HCT116 (cell line): ENCODE measurements around the gene RHEB. TPM values are rescaled to one million over a fixed set of nuclear protein-coding genes. Genes with fewer than 3 reads are reported as not detected.

Experiments used
- ATAC-seq: fragments of 200-7000 bp; cut with Tn5 transposase; 2 replicates; pipeline ENCODE4 v1.9.1; 2020; ENCODE audit warnings: mild to moderate bottlenecking, moderate library complexity
- BruUV-seq: library from RNA; stranded (reverse); fragments of 400-500 nt; replicated peaks from 2 replicates; lab custom pipeline; 2021; lab: Mats Ljungman, UMichigan
- CTCF ChIA-PET: fragments of 300-600 bp; sonication (Branson Sonifier 250); formaldehyde crosslinking; loops from one replicate; lab custom pipeline; 2021; ENCODE audit warnings: antibody characterized with exemption; lab: Charles Lee
- POLR2A ChIA-PET: fragments of 300-600, 350-600 bp; sonication (Branson Sonifier 250); formaldehyde crosslinking; loops from one replicate; lab custom pipeline; 2021; ENCODE audit warnings: antibody characterized with exemption; lab: Charles Lee
- RAD21 ChIA-PET, 2 experiments: fragments of 300-600 bp; sonication (Branson Sonifier 250); formaldehyde crosslinking; loops; one replicate each; lab custom pipeline; 2023; ENCODE audit warnings: low total read pairs in 2 of 2; ENCODE audit not compliant: uncharacterized antibody in 2 of 2, unreplicated experiment in 2 of 2, low non-redundant PET in 1 of 2; lab: Charles Lee
- DNase-seq: peaks from one replicate; pipeline ENCODE4 v3.0.0-alpha.2; 2010; ENCODE audit warnings: low read depth, low spot score
- H2AFZ ChIP-seq: fragments of 200-600 bp; shearing (Covaris generic), sonication (generic); 2 replicates; pipeline ENCODE4 v1.6.1; 2017; ENCODE audit warnings: low read depth, mixed run types, mixed read lengths, antibody characterized with exemption, low read length; ENCODE audit not compliant: poor library complexity, severe bottlenecking
- H3K27ac ChIP-seq: 2 replicates; pipeline ENCODE4 v1.5.1; 2012; ENCODE audit warnings: low read depth, low read length
- H3K27me3 ChIP-seq: fragments of 200-600 bp; sonication (generic); 2 replicates; pipeline ENCODE4 v1.6.1; 2016; ENCODE audit warnings: mixed run types, low read length, mixed read lengths; ENCODE audit not compliant: insufficient read depth
- H3K36me3 ChIP-seq, 2 experiments: fragments of 200-500 bp in 1 of 2; fragments of 200-600 bp in 1 of 2; sonication (Bioruptor generic) in 1 of 2; sonication (generic) in 1 of 2; 2 replicates each; pipeline versions ENCODE4 v1.5.1 to v1.6.1; 2014 to 2016; ENCODE audit warnings: low read length in 2 of 2, inconsistent platforms in 1 of 2, mixed read lengths in 1 of 2, mixed run types in 1 of 2; ENCODE audit not compliant: insufficient read depth in 2 of 2, control insufficient read depth in 1 of 2
- H3K4me1 ChIP-seq, 2 experiments: fragments of 200-600 bp in 1 of 2; sonication (generic) in 1 of 2; 2 replicates each; pipeline versions ENCODE4 v1.5.1 to v1.6.1; 2012 to 2017; ENCODE audit warnings: low read length in 2 of 2, inconsistent platforms in 1 of 2, mild to moderate bottlenecking in 1 of 2, mixed read lengths in 1 of 2, mixed run types in 1 of 2, moderate library complexity in 1 of 2; ENCODE audit not compliant: insufficient read depth in 2 of 2, control insufficient read depth in 1 of 2
- H3K4me2 ChIP-seq: fragments of 200-600 bp; sonication (generic); 2 replicates; pipeline ENCODE4 v1.6.1; 2017; ENCODE audit warnings: mixed run types, low read length, mixed read lengths
- H3K4me3 ChIP-seq, 2 experiments: fragments of 200-600 bp in 1 of 2; sonication (generic) in 1 of 2; replicated peaks in 1 of 2; 2 replicates each; pipeline ENCODE4 v1.5.1; 2011 to 2016; ENCODE audit warnings: low read length in 2 of 2, control low read depth in 1 of 2, low read depth in 1 of 2, mild to moderate bottlenecking in 1 of 2, mixed read lengths in 1 of 2, mixed run types in 1 of 2
- H3K79me2 ChIP-seq: fragments of 200-600 bp; sonication (generic); 2 replicates; pipeline ENCODE4 v1.6.1; 2017; ENCODE audit warnings: mild to moderate bottlenecking, mixed run types, low read length, moderate library complexity, mixed read lengths; ENCODE audit not compliant: insufficient read depth
- H3K9ac ChIP-seq: fragments of 200-600 bp; sonication (generic); 2 replicates; pipeline ENCODE4 v1.6.1; 2016; ENCODE audit warnings: low read length, mixed read lengths
- H3K9me2 ChIP-seq: fragments of 200-600 bp; sonication (generic), shearing (Covaris generic); 2 replicates; pipeline ENCODE4 v1.6.1; 2017; ENCODE audit warnings: mixed run types, mild to moderate bottlenecking, moderate library complexity; ENCODE audit not compliant: insufficient read depth
- H3K9me3 ChIP-seq, 2 experiments: fragments of 200-500 bp in 1 of 2; fragments of 200-600 bp in 1 of 2; sonication (Bioruptor generic) in 1 of 2; sonication (generic) in 1 of 2; 2 replicates each; pipeline ENCODE4 v1.6.1; 2014 to 2017; ENCODE audit warnings: low read length in 2 of 2, mixed read lengths in 2 of 2, inconsistent platforms in 1 of 2, low read depth in 1 of 2, mild to moderate bottlenecking in 1 of 2, mixed run types in 1 of 2, moderate library complexity in 1 of 2; ENCODE audit not compliant: control insufficient read depth in 1 of 2, insufficient read depth in 1 of 2
- H4K20me1 ChIP-seq: fragments of 200-600 bp; sonication (generic), shearing (Covaris generic); 2 replicates; pipeline ENCODE4 v1.6.1; 2017; ENCODE audit warnings: mixed run types, mild to moderate bottlenecking, moderate library complexity; ENCODE audit not compliant: insufficient read depth
- ATF3 ChIP-seq: IDR thresholded peaks from 2 replicates; pipeline ENCODE4 v1.6.1; 2012
- CEBPB ChIP-seq: IDR thresholded peaks from 2 replicates; pipeline ENCODE4 v1.6.1; 2012; ENCODE audit warnings: low read depth
- EGR1 ChIP-seq: IDR thresholded peaks from 2 replicates; pipeline ENCODE4 v1.6.1; 2012; ENCODE audit warnings: low read depth
- ELF1 ChIP-seq: IDR thresholded peaks from 2 replicates; pipeline ENCODE4 v1.6.1; 2012; ENCODE audit warnings: low read depth, borderline replicate concordance
- EZH2phosphoT487 ChIP-seq: fragments of 200-600 bp; IDR thresholded peaks from 2 replicates; pipeline ENCODE4 v1.6.1; 2018; ENCODE audit warnings: antibody characterized with exemption, borderline replicate concordance
- FOSL1 ChIP-seq: IDR thresholded peaks from 2 replicates; pipeline ENCODE4 v1.6.1; 2012; ENCODE audit warnings: low read depth
- JUND ChIP-seq: IDR thresholded peaks from 2 replicates; pipeline ENCODE4 v1.6.1; 2012
- POLR2A ChIP-seq: IDR thresholded peaks from 2 replicates; pipeline ENCODE4 v1.7.0; 2011; ENCODE audit warnings: borderline replicate concordance; ENCODE audit not compliant: insufficient read depth, insufficient read length; ENCODE audit errors: extremely low read depth
- POLR2AphosphoS5 ChIP-seq: IDR thresholded peaks from 2 replicates; pipeline ENCODE4 v1.6.1; 2011; ENCODE audit warnings: mild to moderate bottlenecking, low read depth, low read length, moderate library complexity
- REST ChIP-seq: IDR thresholded peaks from 2 replicates; pipeline ENCODE4 v1.6.1; 2012; ENCODE audit warnings: low read depth
- SP1 ChIP-seq: IDR thresholded peaks from 2 replicates; pipeline ENCODE4 v1.6.1; 2012; ENCODE audit warnings: low read depth
- TCF7L2 ChIP-seq: IDR thresholded peaks from 2 replicates; pipeline ENCODE4 v1.7.0; 2011; ENCODE audit warnings: borderline replicate concordance, inconsistent platforms; ENCODE audit not compliant: insufficient read depth, insufficient read length; ENCODE audit errors: extremely low read depth
- YY1 ChIP-seq: IDR thresholded peaks from 2 replicates; pipeline ENCODE4 v1.6.1; 2011; ENCODE audit warnings: low read length, low read depth, moderate library complexity, mild to moderate bottlenecking; ENCODE audit not compliant: insufficient replicate concordance; ENCODE audit errors: extremely low read depth
- ZBTB33 ChIP-seq: IDR thresholded peaks from 2 replicates; pipeline ENCODE4 v1.6.1; 2011; ENCODE audit warnings: mild to moderate bottlenecking, low read length, moderate library complexity; ENCODE audit not compliant: insufficient replicate concordance; ENCODE audit errors: extremely low read depth
- intact Hi-C: fragments of 100-400 bp; cut with micrococcal nuclease; formaldehyde crosslinking; loops from 2 replicates; pipeline ENCODE4 v1.10.0; 2022
- total RNA-seq: library from RNA; stranded (reverse); gene quantifications from one replicate; pipeline ENCODE4 v1.2.1, GENCODE V29; 2021; ENCODE audit not compliant: unreplicated experiment

Gene RHEB
- total RNA-seq, 1 experiment from 2014 or later, result 114 TPM

- DNase-seq (no peak), ATAC-seq (no peak)
- no peak overlapping the region for H3K27ac ChIP-seq
- no peaks in the 10 kb centered on the region for H3K9me2 ChIP-seq
- no peak overlapping the region for H3K4me3 ChIP-seq
- BruUV-seq, result no TSS peak
- POLR2A ChIA-PET, result no interaction called here
- H3K9me3 ChIP-seq, result no peaks in the 10 kb centered on the region
- RAD21 ChIA-PET, result no interaction called here
- no peak overlapping the region for H2AFZ ChIP-seq
- no peaks in the 10 kb centered on the region for H3K27me3 ChIP-seq
- H3K9ac ChIP-seq, result no peak overlapping the region
- intact Hi-C loops, result no loop called here
- TF ChIP-seq ZBTB33 (no peak), JUND (no peak), ATF3 (no peak), SP1 (no peak), EZH2phosphoT487 (no peak), YY1 (no peak), POLR2A (no peak), CEBPB (no peak), FOSL1 (no peak), TCF7L2 (no peak), REST (no peak), ELF1 (no peak), POLR2AphosphoS5 (no peak), EGR1 (no peak)
- peaks cover 0 to 9% of the 10 kb centered on the region in 2 experiments; a peak in 1 of 4 replicates for H3K4me1 ChIP-seq
- H3K4me2 ChIP-seq, result no peak overlapping the region
- no peaks in the 10 kb centered on the region for H3K79me2 ChIP-seq
- no peaks in the 10 kb centered on the region for H4K20me1 ChIP-seq
- CTCF ChIA-PET, result no interaction called here
- no peaks in the 10 kb centered on the region for H3K36me3 ChIP-seq
Observed at GRCh38 chr7:151437159-151437553, 82.5 kb downstream of the RHEB start.
